B cell (primary cell): ENCODE data around the gene MAN2B2. TPM values are rescaled to one million over a fixed set of nuclear protein-coding genes. Genes with fewer than 3 reads are reported as not detected.

Experiments
- ATAC-seq: fragments of 200-7000 bp; cut with Tn5 transposase; one replicate; pipeline ENCODE4 v1.10.0; 2021; ENCODE audit warnings: low read depth, mild to moderate bottlenecking, moderate number of reproducible peaks, moderate library complexity
- CTCF ChIA-PET: fragments of 350-600 bp; sonication (Branson Sonifier 250); formaldehyde crosslinking; loops from one replicate; lab custom pipeline; 2021; ENCODE audit warnings: antibody characterized with exemption, inconsistent platforms; lab: Charles Lee
- POLR2A ChIA-PET: fragments of 350-600 bp; sonication (Branson Sonifier 250); formaldehyde crosslinking; loops from one replicate; lab custom pipeline; 2021; ENCODE audit warnings: antibody characterized with exemption; lab: Charles Lee
- DNase-seq: peaks from one replicate; pipeline ENCODE4 v3.0.0; 2013
- H2AFZ ChIP-seq: 2 replicates; pipeline ENCODE4 v1.6.1; 2012; ENCODE audit warnings: mild to moderate bottlenecking, low read depth, low read length; ENCODE audit not compliant: insufficient read depth, poor library complexity, severe bottlenecking
- H3K27ac ChIP-seq, 2 donors: 1 replicate in 1 of 2; 2 replicates in 1 of 2; pipeline ENCODE4 v1.5.1; 2012 to 2013; ENCODE audit warnings: low read length in 2 of 2, mild to moderate bottlenecking in 2 of 2, moderate library complexity in 1 of 2
- H3K27me3 ChIP-seq, 4 experiments: fragments of 200-600 bp in 1 of 4; sonication (generic) in 1 of 4; replicated peaks in 1 of 4; 1 replicate in 2 of 4; 2 replicates in 2 of 4; pipeline versions ENCODE4 v1.6.1 to v1.7.0; 2013 to 2016; ENCODE audit warnings: low read length in 3 of 4, mild to moderate bottlenecking in 2 of 4, mixed read lengths in 1 of 4, moderate library complexity in 1 of 4; ENCODE audit not compliant: insufficient read depth in 4 of 4, control insufficient read depth in 3 of 4; ENCODE audit errors: control extremely low read depth in 1 of 4
- H3K36me3 ChIP-seq, 2 experiments: replicated peaks in 1 of 2; 1 replicate in 1 of 2; 2 replicates in 1 of 2; pipeline versions ENCODE4 v1.6.1 to v1.7.1; 2013; ENCODE audit warnings: low read length in 1 of 2; ENCODE audit not compliant: insufficient read depth in 2 of 2, control insufficient read depth in 1 of 2; ENCODE audit errors: control extremely low read depth in 1 of 2, extremely low read depth in 1 of 2
- H3K4me1 ChIP-seq, 2 donors: fragments of 200-600 bp in 1 of 2; sonication (generic) in 1 of 2; 1 replicate in 1 of 2; 2 replicates in 1 of 2; pipeline versions ENCODE4 v1.5.1 to v1.6.1; 2013 to 2017; ENCODE audit warnings: low read length in 2 of 2; ENCODE audit not compliant: control insufficient read depth in 2 of 2, insufficient read depth in 2 of 2
- H3K4me2 ChIP-seq: replicated peaks from 2 replicates; pipeline ENCODE3; 2012; ENCODE audit warnings: mild to moderate bottlenecking, low read depth, low read length; ENCODE audit not compliant: poor library complexity, severe bottlenecking
- H3K4me3 ChIP-seq, 5 experiments: fragments of 200-600 bp in 1 of 5; sonication (generic) in 1 of 5; 1 replicate in 3 of 5; 2 replicates in 2 of 5; pipeline versions ENCODE4 v1.5.1 to v1.7.0; 2011 to 2016; ENCODE audit warnings: low read length in 4 of 5, mild to moderate bottlenecking in 4 of 5, low read depth in 2 of 5, control low read depth in 1 of 5, moderate library complexity in 1 of 5; ENCODE audit not compliant: insufficient read depth in 1 of 5; ENCODE audit errors: control extremely low read depth in 1 of 5, extremely low read depth in 1 of 5
- H3K79me2 ChIP-seq: fragments of 200-600 bp; sonication (generic); one replicate; pipeline ENCODE4 v1.6.0; 2016; ENCODE audit warnings: low read length; ENCODE audit not compliant: control insufficient read depth, insufficient read depth
- H3K9ac ChIP-seq: fragments of 200-600 bp; sonication (generic); 2 replicates; pipeline ENCODE4 v1.6.1; 2017; ENCODE audit warnings: mild to moderate bottlenecking, low read length, moderate library complexity
- H3K9me3 ChIP-seq, 3 donors: one replicate each; pipeline versions ENCODE4 v1.6.1 to v1.7.1; 2013; ENCODE audit warnings: low read length in 2 of 3; ENCODE audit not compliant: control insufficient read depth in 2 of 3, insufficient read depth in 1 of 3; ENCODE audit errors: control extremely low read depth in 1 of 3
- H4K20me1 ChIP-seq: 2 replicates; pipeline ENCODE4 v1.6.0; 2012; ENCODE audit warnings: mild to moderate bottlenecking, low read length; ENCODE audit not compliant: insufficient read depth, control insufficient read depth, poor library complexity, severe bottlenecking
- H3K27ac Mint-ChIP-seq: one replicate; pipeline ENCODE4 v1.8.0; 2021; ENCODE audit warnings: mixed read lengths
- H3K27me3 Mint-ChIP-seq: one replicate; pipeline ENCODE4 v1.8.0; 2021; ENCODE audit warnings: mixed read lengths
- H3K4me1 Mint-ChIP-seq: one replicate; pipeline ENCODE4 v1.8.0; 2021; ENCODE audit warnings: mixed read lengths
- H3K4me3 Mint-ChIP-seq: one replicate; pipeline ENCODE4 v1.8.0; 2021; ENCODE audit warnings: mixed read lengths
- H3K9me3 Mint-ChIP-seq: one replicate; pipeline ENCODE4 v1.8.0; 2022; ENCODE audit warnings: mixed read lengths; ENCODE audit not compliant: insufficient read depth
- CTCF ChIP-seq: fragments of 200-600 bp; IDR thresholded peaks from one replicate; pipeline ENCODE4 v1.8.0; 2022; ENCODE audit warnings: antibody characterized with exemption, mild to moderate bottlenecking
- EZH2 ChIP-seq: IDR thresholded peaks from 2 replicates; pipeline ENCODE4 v1.6.1; 2012; ENCODE audit warnings: borderline replicate concordance, low read depth, mild to moderate bottlenecking, moderate library complexity, low read length; ENCODE audit not compliant: insufficient read depth, poor library complexity, severe bottlenecking
- WGBS: methylation state at CpG from one replicate; pipeline ENCODE4 v1.1.5; 2013; ENCODE audit warnings: missing lambda C conversion rate; ENCODE audit not compliant: insufficient coverage; 5-methylcytosine and 5-hydroxymethylcytosine counted together
- intact Hi-C: fragments of 100-400 bp; cut with micrococcal nuclease; formaldehyde crosslinking; loops from one replicate; pipeline ENCODE4 v1.10.0; 2022
- polyA plus RNA-seq: library from polyadenylated mRNA; depleted of rRNA; stranded (reverse); fragments of >200 nt; gene quantifications from 2 replicates; pipeline ENCODE4 v1.2.3, GENCODE V29; 2012
- total RNA-seq, 2 donors: library from RNA; stranded (reverse); fragments of 120-200 nt in 1 of 2; gene quantifications; 1 replicate in 1 of 2; 2 replicates in 1 of 2; pipeline versions ENCODE4 v1.2.3 to v1.2.4, GENCODE V29; 2013 to 2022

MAN2B2 gene
- total and polyA plus RNA-seq, 2 donors (not counting 1 experiment from before 2014, with no cell fraction given): 35.0 to 37.0 TPM

- peak overlapping the region; percentile 94 for H2AFZ ChIP-seq
- CTCF ChIA-PET: interaction anchor here (0.7 to 1.7 kb wide), 5 partner anchors 67 to 429 kb away, joined by 3 to 7 read pairs (median 4); partner anchors contain the start of genes BLOC1S4, MAN2B2 and MRFAP1L1
- H3K27me3 Mint-ChIP-seq: no peaks in the 10 kb centered on the region
Observed at GRCh38 chr4:6641164-6641970, 66.4 kb downstream of the MAN2B2 start.

More at GRCh38 chr4:6641164-6641970, 66.4 kb downstream of the MAN2B2 start:
- Histone ChIP-seq H3K27ac (peak overlapping the region; percentile 95 to 96), H3K36me3 (peaks cover 3 to 18% of the 10 kb centered on the region in 2 experiments), H3K9me3 (peaks cover 0 to 3% (median 0%) of the 10 kb centered on the region in 3 donors), H3K79me2 (peaks cover 57% of the 10 kb centered on the region), H4K20me1 (peaks cover 13% of the 10 kb centered on the region), H3K4me1 (peaks cover 17 to 25% of the 10 kb centered on the region in 2 donors), H3K4me3 (peak overlapping the region; percentile 83 to 99 (median 96)), H3K9ac (peak overlapping the region; percentile 99), H3K27me3 (no peaks in the 10 kb centered on the region), H3K4me2 (peak overlapping the region; percentile 98)
- ATAC-seq (peak; percentile 14), DNase-seq (peak; percentile 56)
- intact Hi-C loops: no loop called here
- Mint-ChIP-seq H3K4me3 (peak overlapping the region; percentile 99), H3K4me1 (peaks cover 33% of the 10 kb centered on the region), H3K9me3 (no peaks in the 10 kb centered on the region), H3K27ac (peak overlapping the region; percentile 98)
- WGBS: 1% methylated on average over 47 of the region's 50 CpGs
- TF ChIP-seq CTCF (no peak), EZH2 (no peak)
- POLR2A ChIA-PET: interaction anchor here (1.0 to 2.7 kb wide), 11 partner anchors 10 to 426 kb away, joined by 3 to 23 read pairs (median 8); partner anchors contain the start of genes BLOC1S4, GRPEL1, MRFAP1L1 and TBC1D14
